ENCODE data around the gene CRADD.
"Not testable (repeated sequence)": the region's sequence is repeated elsewhere in the genome, so short reads cannot be mapped to it uniquely, and the experiment has no call there.

The CRADD gene

DNA sequence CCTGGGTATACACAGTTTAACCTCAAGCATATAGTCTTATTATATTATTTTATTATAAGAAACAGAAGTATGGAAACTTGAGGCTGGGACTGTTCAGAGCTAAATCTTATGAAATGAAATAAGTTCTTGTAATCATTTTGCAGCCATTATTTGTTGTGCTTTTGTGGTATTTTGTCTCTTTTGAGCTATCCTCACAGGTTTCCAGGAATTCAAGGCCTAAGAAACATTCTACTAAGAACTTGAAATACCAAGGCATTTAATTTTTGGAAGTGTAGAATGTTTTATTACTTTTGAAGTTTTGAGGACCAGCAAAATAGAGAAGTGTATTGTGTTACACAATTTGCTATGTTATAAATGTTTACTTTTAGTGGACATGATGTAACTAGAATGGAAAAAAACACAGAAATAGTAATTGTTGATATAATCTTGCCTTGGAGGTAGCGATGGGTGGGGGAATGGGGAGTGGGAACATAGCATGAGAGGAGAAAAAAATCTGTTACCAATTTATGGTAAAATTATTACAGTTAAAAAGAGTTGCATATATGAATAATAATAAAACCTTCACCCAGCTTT, 81.7 kb downstream of the CRADD start:
- DNase-seq (ENCODE audit: low spot score), result no peak

DNA sequence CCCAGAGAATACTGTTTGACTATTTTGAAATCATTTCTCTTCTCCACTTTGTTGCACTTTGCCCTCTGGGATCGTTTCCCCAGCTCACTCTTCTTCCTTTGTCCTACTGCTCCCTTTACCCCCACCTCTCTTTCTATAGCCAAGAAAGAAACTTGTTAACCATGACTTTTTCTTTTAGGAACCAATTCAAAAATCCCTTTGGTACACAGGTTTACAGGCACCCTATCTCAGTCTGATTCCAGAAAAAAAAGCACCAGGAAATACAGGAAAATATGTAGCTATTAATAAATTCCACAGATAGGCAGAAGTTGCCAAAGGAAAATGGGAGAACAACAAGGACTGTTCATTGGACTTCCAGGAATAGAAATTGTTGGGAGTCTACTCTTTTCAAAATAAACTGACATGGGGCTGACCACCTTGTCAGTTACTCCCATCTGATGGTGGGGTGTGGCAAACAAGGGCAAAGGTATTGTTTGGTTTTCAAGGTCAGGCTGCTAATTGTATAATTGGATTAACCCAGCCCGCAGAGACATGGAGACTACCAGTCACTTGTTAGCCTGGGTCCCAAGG, 82.4 kb downstream of the CRADD start:
- DNase-seq (ENCODE audit: low spot score), result no peak

DNA sequence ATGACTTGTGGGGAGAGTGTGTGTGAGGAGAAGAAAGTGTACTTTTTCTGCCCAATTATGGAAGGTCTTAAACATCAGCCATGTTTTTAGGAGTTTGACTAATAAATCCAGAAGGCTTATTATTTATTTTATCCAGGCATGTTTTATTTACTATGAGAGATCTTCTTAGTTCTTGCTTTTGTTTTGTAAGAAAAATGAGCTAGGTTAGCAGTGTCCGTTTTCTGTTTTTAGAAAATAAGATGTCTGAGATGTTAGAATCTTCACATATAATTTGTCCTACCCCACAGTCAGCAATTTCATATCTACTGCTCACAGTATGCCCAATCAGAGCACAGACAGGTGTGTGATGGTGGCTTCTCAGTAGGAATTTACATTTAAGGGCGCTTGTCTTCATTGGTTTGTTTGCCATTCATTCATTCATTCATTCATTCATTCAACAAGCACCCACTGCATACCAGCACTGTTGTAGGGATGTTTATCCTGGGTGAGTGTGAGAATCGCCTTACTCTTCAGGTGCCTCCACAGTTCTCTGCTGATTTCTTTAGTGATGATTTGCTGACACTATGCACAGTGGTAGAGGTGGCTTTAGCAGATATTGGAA, 83.2 kb downstream of the CRADD start:
- DNase-seq (ENCODE audit: low spot score), result no peak

DNA sequence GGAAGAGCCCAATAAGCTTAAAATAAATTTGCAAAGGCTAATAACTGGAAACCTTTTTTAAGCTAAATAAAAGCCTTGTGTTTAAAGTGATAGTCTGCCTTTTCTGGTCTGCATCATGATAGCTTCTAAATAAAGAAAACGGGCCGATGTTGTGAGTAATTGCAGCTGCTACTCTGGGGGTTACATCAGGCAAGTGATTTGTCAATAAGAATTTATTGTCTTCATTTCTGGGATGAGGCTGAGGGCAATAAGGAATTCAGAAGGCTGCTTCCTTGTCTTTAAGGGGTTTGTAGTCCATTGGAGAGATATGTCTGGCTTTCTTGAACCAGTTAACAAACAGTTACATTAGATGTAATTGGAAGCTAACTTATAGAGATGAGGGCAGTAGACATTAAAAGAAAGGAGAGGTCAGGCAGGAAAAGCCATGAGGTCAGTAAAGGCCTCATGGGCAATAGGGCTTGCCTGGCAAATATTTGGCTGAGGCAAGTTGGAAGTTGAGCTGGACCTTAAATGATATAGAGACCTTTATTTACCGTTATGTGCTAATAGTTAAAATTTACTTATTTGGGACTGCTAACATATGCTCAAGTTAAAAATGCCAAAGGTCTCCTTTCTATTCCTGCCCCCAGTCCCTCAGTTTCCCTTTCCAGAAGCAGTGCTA, 85.0 kb downstream of the CRADD start:
- no peak for DNase-seq (ENCODE audit: low spot score)

DNA sequence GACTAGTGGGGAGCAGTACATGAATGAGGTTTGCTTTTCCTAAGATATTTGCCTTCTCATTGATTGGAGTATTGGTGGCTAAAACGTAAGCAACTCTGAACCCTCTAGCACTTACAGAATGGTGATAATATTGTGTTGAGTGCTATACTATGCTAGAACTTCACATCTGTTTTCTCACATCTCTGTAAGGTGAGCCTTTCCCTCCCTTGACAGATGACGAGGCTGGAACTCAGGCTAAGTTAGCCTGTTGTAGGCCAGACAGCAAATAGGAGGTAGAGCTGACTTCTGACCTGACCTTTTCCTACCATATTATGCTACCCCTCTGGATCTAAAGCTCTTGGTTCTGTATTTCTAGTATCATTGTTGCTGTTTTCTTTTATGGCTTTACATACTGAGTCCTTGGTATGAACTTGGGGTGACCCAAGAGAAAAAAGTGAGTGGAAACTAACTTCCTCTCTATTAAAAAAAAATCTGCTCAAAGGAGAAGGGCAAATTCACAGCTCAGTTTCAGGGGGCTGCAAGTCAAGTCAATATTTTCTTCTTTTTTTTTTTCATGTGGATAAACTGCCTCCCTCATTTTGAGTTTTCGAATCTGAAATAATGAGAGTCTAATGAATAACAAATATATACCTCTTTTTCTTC, 85.9 kb downstream of the CRADD start:
- no peak for DNase-seq (ENCODE audit: low spot score)

DNA sequence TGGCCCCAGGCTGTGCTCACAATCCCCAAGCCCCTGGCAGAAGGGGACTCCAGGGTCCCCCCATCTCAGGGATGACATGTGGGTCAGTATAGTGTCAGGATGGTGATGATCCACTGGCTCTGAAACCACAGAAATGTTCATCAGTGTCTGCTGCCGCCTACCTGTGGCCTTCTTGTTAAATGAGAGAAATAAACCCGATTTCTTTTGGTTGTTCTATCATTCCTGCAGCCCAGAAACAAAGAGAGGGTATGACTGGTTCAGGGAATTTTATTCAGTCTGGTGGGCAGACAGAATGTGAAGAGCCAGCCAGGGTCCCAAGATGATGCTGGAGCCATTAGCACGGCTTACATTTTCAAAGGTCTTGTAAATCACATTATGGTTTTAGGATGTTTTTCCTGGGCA, 86.6 kb downstream of the CRADD start:
- no peak for DNase-seq (ENCODE audit: low spot score)

DNA sequence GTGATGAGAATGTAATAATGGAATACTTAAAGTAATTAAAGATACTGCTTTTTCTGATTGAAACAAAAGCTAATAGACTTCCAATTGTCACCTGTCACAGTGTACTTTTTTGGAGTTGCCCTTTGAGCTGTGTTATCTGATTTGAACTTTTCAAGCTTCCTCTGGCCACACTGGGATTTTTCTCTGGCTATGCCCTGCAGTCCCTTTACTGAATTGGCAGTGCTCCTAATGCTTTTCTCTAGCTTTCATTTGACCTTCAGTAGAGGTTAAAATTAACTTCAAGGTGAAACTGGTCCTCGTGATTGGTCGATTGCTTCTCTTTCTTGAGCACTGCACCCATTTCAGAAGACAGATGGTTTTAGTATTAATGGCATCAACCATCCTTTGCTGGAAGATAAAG, 89.2 kb downstream of the CRADD start:
- no peak for DNase-seq (ENCODE audit: low spot score)

DNA sequence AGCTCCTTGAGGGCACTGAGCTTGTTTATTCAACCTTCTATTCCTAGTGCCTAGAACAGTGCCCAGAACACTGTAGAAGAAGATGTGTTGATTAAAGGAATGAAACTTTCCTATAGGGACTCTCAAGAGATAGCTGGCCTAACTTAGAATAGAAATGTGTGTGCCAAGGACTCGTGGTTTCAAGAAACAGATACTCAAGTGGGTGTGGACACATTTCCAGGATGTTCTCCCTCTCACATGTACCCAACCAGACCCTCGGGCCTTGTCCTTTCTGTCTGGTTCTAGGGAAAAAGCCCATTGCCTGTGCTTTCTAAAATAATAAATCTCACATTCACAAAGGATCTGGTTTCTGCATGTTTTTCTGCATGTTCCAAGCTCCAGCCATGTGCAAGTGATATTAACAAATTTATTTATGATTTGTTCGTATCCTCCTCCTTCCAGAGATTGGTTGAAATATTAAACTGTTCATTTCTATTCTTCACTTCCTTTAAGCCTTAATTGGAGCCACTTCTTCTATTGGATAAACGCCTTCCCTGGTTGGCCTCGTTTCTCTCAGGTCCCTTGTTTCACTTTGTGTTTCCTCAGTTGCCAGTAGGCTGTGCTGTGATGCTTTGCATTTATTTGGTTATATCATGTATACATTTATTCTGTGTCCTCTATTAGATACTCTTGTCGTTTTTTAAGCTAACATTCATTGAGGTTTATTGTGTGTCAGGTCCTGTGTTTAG, 89.8 kb downstream of the CRADD start:
- no peak for DNase-seq (ENCODE audit: low spot score)

DNA sequence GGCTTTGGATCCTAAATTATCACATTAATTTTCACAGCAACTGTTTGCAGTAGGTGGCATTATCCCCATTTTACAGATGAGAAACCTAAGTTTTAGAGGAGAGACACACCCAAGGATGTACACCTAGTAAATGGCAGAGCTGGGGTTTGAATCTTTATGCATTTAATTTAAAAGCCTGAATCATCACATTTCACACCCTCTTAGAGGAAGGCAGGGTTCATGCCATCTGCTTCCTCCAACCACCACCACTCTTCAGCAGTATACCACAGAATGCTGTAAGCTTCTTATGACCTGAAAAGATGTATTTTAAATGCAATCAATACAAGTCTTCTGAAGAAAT, 90.3 kb downstream of the CRADD start:
- DNase-seq (ENCODE audit: low spot score), result no peak

DNA sequence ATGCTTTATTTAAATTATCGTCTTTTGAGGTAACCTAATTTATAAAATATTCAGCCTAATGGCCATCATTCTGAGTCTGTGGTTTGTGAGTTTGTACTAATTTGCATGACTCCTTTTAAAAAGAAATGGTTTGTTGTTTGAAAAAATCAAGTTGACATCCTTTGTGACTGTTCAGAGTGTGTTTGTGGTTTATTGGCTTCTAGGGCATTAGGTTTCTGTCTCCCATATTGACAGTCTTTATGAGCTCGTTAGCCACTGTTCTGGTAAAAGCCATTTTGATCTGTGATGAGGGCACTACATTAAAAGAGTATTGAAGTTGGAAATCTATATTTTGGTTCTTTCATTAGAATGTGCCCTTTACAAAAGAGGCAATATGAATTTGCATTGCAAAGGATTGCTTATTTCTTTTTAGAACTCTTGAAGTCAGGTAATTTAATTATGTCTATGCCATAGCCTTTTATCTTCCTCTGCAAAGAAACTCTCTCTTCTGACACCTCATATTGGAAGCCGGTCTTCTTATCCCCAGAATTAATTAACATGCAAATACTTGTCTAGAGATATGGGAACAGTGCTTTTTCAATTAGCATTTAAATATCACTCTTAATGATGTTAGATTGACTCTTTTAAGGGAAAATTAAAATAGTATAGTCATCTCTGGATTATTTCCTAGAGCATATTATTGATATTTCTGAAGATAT, 95.0 kb downstream of the CRADD start:
- no peak for DNase-seq (ENCODE audit: low spot score)

DNA sequence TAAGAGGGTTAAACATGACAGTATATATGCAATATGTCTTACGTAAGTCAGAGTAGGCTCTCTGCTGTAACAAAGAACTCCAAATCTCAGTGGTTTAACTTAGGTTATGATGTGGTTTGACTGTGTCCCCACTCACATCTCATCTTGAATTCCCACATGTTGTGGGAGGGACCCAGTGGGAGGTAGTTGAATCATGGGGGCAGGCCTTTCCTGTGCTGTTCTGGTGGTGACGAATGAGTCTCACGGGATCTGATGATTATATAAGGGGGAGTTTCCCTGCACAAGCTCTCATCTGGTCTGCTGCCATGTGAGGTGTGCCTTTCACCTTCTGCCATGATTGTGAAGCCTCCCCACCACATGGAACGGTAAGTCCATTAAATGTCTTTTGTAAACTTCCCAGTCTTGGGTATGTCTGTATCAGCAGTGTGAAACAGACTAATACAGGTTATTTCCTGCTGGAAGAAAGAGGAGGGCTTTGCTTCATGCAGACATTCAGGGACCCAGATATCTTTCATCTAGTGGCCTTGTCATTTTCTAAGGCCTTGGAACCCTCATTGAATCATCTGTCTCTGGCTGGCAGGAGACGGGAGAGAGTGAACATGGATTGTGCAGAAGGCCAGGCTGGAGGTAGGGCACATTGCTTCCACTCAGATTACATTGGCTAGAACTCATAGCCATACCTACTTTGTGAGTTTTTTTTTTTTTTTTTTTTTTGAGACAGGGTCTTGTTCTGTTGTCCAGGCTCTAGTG, 96.1 kb downstream of the CRADD start:
- DNase-seq (ENCODE audit: low spot score), result no peak

DNA sequence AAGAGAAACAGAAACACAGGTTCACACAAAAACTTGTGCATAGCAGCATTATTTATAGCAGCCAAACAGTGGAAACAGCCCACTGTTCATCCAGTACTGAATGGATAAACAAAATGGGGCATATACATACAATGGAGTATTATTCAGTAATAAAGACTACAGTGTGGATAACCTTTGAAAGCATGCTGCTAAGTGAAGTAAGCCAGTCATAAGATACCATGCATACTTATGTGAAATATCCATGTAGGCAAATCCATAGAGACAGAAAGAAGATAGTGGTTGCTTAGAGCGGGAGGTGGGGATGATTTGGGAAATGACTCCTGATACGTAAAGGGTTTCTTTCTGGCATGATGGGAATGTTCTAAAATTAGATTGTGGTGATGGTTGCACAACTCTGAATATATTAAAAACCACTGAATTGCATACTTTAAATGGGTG, 99.4 kb downstream of the CRADD start:
- DNase-seq (ENCODE audit: low spot score), result peak; percentile 64

DNA sequence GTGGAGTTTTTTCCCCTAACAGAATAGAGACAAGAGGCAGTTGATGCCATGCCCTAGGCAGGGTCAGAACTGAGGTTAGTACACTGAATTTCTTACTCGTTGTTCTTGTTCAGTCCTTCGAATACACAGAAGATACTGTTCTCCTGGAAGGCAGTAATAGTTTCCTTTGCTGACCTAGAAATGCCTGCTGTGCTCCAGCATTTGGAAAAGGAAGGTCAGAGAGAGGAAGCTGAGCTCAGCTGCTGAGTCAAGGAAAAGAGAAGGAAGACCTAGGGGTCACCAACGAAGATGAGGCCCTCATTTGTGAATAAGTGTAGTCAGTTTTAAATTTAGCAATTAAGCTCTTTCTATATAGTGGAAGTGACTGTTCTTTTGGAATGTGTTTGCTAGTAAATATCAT, 100.1 kb downstream of the CRADD start:
- DNase-seq (ENCODE audit: low spot score), result peak; percentile 27

DNA sequence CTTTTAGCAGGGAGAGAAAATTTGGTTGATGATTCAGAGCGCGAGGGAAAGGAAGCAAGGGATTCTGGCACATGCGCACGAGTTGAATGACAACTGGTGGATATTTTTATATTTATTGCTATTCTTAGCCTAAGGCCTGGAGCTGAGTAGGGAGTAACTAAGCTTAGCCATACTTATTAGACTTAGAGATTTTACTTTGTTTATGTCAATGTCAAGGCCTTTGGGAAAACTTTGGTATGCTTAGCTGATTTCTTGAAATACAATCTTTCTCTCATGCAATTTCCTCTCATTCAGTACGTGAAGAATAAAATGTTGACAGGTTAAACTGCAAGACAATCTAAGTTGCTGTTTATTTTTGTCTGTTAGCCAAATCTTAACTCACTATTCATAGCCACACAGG, 101.1 kb downstream of the CRADD start:
- DNase-seq (ENCODE audit: low spot score), result peak; percentile 71

DNA sequence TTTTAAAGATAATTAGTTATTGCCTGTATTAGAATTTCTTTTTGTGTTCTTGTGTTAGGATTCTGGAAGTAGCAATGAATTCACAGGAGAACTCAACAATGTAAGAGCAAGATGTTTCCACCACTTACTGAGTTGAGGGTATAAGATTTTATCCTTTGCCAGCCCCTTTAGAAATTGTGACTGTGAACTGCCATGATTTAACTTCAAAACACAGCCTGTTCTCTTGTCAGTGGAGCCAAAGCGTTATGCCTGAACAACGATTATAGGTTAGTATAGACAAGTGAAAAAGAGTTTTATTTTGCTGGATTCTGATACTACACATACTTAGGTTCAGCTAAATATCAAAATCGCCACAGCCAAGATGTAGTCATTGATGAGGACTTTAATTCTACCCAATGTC, 101.6 kb downstream of the CRADD start:
- no peak for DNase-seq (ENCODE audit: low spot score)

DNA sequence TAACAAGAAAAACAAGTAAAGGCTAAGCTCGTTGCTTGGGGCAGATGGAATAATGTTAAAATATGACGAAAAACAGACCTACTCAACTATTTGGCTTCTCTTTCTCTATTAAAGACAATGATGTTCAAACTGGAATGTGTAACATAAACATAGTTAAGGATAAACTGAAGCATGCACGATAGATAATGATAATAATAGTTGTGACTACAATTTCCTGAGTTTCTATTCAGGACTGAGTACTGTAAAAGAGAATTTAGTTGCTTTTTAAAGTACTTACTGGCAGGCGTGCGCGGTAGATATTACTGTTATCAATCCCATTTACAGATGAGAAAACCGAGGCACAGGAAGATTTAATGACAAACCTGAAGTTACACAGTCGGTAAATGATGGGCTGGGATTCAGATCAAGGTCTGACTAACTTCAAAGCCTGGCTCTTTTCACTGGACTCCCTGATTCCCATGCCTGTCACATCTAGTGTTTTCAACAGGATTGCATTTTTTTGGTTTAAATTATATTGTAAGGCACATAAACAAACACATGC, 103.0 kb downstream of the CRADD start:
- DNase-seq (ENCODE audit: low spot score), result no peak

DNA sequence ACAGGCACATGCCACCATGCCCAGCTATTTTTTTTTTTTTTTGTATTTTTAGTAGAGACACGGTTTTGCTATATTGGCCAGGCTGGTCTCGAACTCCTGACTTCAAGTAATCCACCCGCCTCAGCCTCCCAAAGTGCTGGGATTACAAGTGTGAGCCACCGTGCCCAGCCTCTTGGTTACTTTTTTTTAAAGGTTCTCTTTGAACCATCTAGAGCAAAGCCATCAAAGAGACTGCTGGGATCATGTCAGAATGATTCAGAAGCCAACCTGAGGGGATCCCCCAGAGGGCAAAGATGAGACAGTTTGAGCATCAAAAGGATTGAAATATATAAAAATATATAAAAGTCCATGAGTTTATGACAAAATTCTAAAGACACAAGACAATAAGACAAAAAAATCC, 103.7 kb downstream of the CRADD start:
- not testable (repeated sequence) for DNase-seq (ENCODE audit: low spot score)

DNA sequence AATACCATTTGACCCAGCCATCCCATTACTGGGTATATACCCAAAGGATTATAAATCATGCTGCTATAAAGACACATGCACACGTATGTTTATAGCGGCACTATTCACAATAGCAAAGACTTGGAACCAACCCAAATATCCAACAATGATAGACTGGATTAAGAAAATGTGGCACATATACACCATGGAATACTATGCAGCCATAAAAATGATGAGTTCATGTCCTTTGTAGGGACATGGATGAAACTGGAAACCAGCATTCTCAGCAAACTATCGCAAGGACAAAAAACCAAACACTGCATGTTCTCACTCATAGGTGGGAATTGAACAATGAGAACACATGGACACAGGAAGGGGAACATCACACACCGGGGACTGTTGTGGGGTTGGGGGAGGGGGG, 104.8 kb downstream of the CRADD start:
- DNase-seq (ENCODE audit: low spot score), result not testable (repeated sequence)

DNA sequence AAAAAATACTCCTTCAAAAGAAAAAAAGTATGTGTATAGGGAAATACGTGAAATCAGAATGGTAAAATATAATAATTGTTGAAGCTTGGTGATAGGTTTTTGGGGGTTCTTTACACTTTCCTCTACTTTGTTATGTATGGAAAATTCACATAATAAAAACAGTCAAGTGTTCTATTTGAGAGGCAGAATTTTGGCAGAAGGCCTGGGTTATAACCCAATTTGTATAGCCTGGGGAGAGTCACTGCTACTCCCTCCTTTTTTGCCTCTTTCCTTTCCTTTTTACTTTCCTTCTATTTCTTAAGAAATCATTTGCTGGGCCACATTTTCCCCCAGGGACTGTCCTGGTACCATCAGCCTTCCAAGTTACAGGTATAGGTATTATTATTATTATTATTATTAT, 105.7 kb downstream of the CRADD start:
- no peak for DNase-seq (ENCODE audit: low spot score)

DNA sequence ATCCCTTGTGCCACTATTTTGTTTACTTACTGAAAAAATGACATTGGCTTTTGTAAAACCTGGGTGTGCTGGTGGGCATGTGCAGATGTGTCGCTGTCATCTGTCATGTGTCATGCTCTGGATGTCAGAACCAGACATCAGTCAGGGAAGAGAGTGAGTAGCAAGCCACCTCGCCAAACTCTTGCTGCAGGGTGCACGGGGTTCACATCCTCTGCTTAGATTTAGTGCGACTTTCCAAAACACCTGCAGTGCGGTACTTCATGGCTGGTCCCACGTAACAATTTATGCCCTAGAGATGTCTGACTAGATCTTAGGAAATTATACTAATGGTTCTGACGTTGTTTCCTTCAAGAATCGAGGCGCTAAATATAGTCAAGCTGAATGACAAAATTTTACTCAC, 106.7 kb downstream of the CRADD start:
- no peak for DNase-seq (ENCODE audit: low spot score)
